Fibroblast of skin of abdomen (primary cell): ENCODE measurements around the gene MT1E.
"Not testable (repeated sequence)": the region's sequence is repeated elsewhere in the genome, so short reads cannot be mapped to it uniquely, and the experiment has no call there.

Source experiments
- DNase-seq: peaks from one replicate; pipeline ENCODE4 v3.0.0-alpha.2; 2013

The MT1E gene

DNA sequence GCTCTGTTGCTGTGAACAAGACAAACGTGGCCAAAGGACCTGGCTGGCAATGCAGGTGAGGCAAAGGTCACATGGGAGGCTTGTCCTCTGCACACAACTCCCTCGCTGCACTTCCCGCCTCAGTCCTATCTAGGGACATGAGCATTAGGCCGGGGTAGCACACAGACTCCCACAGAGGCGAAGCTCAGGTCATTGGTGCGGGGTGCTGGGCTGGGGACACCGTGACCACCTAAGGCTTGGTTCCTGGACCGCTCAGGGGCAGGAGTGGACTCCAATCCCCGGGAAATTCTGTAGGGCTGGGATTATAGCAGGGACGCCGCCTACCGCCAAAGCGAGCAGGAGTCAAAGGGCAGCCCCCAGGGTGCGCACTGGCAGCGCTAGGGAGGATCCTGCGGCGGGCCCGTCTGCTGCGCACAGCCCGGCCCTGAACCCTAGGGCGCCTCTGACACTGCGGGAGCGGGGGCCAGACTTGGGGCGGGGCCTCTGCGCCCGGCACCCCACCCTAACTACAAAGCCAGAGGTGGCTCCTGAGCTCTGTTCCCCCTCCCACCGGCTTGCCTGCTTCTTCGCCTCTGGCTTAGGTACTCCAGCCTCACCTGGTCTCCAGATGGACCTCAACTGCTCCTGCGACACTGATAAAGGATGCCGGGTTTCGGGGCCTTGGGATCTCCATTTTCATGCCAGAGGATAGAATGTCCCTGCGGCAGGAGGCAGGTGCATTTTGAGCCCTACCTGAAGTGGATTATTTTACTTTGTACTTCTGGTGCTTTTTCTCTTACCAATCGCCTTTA is 22.3 kb downstream of the MT1E start:
- no peak for DNase-seq

GRCh38 chr16:56649271-56649670 is 23.7 kb downstream of the MT1E start:
- DNase-seq = no peak

DNA sequence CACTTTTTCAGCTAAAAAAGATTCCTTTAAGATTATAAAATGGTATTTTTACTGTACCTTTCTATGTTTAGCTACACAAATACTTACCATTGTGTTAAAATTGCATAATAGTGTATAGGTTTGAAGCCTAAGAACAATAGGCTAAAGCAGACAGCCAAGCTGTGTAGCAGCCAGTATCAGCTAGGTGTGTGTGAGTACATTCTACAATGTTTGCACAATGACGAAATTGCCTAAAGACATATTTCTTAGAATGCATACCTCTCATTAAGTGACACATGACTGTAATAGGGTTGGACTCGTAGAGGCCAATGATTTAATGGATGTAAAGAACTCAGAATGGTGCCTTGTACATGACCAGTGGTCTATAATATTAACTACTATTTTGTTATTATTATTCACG is 24.2 kb downstream of the MT1E start:
- no peak for DNase-seq

DNA sequence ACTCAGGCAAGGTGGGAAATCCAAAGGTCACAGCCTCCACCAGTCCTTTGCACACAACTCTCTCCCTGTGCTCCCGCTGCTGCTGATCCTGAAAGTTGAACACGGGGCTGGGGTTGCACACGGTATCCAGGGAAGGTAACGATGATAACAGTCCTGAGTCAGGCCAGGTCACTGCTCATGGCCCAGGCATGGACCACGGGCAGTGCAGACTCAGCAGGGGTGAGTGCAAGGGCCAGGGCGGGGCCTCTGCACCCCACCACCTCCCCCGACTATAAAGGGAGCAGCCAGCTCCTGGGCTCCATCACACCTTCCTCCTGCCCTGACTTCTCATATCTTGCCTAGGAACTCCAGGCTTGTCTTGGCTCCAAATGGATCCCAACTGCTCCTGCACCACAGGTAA is 26.0 kb downstream of the MT1E start, which contains the start of gene MT1B:
Gene MT1B, plus strand, starts transcription at position 301 of the 400 bp plus-strand sequence. Its CDS starts 68 bp downstream, at position 369.
- no peak for DNase-seq

- DNase-seq = no peak
Measured at GRCh38 chr16:56652600-56652999, 27.0 kb downstream of the MT1E start.

DNA sequence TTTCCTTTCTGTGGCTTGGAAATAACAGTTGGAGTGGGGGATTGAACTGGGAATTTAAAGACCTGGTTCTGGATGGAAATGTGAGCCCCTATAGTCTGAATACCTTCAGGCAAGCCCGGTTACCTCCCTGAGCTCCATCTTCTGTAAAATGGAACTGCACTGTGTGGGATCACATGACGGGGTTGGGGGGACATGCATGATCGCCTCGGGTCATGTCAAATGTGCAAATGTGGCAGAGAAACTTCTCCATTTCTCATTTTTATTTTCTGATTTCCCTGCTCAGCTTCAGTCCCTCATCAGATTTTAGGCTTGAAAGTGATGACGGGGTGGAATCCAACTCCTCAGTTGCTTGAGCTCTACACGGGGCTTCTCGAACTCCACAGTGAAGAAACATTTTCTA is 27.6 kb downstream of the MT1E start:
- DNase-seq = no peak

GRCh38 chr16:56657555-56658326 is 32.2 kb downstream of the MT1E start, which contains the start of gene MT1F:
TSS of gene MT1F (plus strand) at chr16:56657959. CDS start at chr16:56658059, 100 bp downstream.
- DNase-seq = no peak

GRCh38 chr16:56658327-56658875 is 32.8 kb downstream of the MT1E start:
- DNase-seq = no peak

DNA sequence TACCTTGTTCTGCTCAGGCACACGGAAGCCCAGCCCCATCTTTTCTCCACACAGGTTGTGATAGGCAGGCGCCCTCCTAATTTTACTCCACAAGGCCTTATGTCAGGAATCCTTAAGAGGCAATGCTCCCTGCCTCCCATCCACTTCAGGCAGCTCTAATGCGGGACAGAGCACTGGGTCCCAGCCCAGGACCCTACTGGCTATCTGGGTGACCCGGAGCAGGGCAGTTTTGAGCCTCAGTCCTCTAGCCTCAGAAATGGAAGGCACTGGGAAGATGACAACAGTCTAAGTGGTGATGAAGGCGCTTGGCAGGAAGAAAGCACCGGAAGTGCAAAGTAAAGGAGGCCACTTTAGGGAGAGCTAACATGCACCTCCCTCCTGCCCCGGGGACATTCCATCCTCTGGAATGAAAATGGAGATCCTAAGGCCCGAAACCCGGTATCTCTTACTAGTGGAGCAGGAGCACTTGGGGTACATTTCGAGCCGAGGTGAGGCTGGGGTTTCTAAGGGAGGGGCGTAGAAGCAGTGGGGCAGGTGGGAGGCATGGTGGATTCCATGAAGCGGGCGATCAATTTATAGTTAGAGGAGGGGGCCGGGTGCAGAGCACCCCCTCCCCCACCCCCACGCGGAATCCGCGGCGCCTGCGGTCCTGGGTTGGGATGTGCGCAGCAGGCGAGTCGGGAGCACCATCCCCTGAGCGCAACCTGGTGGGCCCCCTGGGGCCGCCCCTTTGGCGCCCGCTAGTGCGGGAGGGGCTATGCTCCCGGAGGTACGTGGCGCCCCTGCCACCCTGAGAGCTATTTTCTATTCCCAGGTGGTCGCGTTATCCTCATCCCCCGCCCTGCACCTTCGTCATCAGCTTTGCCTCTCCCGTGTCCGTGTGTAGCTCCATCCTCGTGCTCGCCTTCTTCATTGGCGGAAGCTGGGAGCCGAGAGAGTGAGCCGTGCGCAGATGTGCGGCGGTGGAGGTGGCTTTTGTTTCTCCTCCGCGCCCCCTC is 37.1 kb downstream of the MT1E start:
- DNase-seq = no peak

GRCh38 chr16:56664506-56664905 is 38.9 kb downstream of the MT1E start:
- DNase-seq = no peak

DNA sequence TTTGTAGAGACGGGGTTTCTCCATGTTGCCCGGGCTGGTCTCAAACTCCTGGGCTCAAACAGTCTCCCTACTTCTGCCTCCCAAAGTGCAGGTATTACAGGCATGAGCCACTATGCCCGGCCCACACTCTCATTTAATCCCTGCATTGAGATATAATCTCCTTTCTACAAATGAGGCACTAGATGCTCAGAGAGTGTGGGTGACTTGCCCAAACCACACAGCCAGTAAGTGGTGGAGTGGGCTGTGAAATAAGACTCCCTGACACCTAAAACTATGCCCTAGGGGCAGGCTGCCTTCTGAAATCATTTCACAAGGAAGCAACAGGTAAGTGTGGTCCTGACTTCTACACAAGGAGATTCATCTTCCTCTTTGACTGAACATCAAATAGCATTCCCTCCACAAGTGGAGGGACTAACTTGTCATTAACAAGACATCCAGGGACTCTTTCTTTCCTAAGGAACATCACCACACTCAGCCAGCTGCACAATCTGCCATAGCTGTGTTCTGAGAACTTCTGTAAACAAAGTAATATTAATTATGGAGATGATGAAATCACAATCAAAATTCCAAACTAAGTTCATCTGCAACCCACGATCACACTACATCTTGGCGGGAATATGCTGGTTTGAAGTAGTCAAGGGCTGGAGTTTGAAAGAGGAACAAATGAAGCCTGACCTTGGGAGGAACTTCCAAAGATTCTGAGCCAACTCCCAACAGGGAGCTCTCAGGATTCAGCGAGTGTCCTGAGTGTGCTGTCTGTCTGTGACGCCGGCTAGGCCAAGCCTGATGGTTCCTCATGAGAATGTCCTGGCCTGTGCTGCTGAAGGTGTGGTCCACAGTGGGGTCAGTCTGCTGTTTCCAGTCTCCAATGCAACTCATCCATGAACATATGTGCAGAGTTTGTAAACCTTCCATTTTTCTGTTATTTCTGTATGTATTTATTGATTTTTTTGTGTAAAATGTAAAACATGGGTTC is 40.0 kb downstream of the MT1E start:
- DNase-seq = not testable (repeated sequence)

GRCh38 chr16:56667581-56668571 is 42.3 kb downstream of the MT1E start, which contains the start of gene MT1G:
TSS of gene MT1G (minus strand) at chr16:56668065. CDS start at chr16:56667993, 72 bp downstream.
- no peak for DNase-seq

DNA sequence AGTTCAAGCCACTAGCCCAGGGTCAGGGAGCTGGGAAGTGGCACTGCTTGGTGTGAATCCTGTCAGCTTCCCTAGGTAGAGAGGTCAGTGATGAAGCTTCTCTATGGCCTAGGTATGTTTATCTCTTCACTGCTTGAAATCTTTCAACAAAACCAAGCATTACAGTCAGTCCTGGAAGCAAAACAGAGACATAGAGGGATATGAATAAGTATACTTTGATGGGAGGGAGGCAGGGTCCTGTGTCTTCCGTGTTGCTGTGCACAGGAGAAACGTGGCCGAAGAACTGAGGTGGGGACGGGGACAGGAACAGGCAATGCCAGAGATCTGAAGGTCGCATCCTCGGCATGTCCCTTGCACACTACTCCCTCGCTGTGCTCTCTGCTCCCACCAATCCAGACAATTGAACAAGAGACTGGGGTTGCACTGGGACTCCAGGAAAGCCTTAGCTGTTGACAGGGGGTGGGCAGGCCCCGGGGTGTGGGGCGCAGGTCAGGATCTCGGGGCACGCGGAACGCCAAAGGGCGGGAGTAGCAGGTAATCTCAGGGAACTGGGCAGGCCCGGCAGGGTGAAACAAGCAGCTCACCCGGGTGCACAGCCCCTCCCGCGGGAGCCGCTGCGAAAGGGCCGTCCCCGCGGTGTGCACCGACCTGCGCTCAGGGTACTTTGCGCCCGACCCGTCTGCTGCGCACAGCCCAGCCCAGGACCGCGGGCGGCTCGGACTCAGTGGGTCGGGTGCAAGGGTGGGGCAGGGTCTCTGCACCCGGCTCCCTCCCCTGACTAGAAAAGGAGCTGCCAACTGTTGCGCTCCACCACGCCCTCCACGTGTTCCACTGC is 43.6 kb downstream of the MT1E start, which contains the start of gene MT1H:
Gene MT1H, plus strand, starts transcription at position 810 of the 835 bp plus-strand sequence. CDS start 71 bp downstream, outside the sequence.
- DNase-seq = no peak

- no peak for DNase-seq
Measured at GRCh38 chr16:56669840-56670619, 44.4 kb downstream of the MT1E start.

GRCh38 chr16:56670620-56670934 is 45.0 kb downstream of the MT1E start:
- DNase-seq = no peak

GRCh38 chr16:56671691-56672090 is 46.1 kb downstream of the MT1E start:
- peak; percentile 13 for DNase-seq

DNA sequence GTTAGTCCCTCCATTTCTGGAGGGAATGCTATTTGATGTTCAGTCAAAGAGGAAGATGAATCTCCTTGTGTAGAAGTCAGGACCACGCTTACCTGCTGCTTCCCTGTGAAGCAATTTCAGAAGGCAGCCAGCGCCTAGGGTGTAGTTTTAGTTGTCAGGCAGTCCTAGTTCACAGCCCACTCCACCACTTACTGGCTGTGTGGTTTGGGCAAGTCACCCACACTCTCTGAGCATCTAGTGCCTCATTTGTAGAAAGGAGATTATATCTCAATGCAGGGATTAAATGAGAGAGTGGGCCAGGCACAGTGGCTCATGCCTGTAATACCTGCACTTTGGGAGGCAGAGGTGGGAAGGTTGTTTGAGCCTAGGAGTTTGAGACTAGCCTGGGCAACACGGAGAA is 46.6 kb downstream of the MT1E start:
- DNase-seq = not testable (repeated sequence)
